ENCODE data around the gene ASPM. TPM values are rescaled to one million over a fixed set of nuclear protein-coding genes. Genes with fewer than 3 reads are reported as not detected.

ASPM gene
- polyA plus RNA-seq, 3 donors = 0.01 to 0.08 (median 0.05) TPM

DNA sequence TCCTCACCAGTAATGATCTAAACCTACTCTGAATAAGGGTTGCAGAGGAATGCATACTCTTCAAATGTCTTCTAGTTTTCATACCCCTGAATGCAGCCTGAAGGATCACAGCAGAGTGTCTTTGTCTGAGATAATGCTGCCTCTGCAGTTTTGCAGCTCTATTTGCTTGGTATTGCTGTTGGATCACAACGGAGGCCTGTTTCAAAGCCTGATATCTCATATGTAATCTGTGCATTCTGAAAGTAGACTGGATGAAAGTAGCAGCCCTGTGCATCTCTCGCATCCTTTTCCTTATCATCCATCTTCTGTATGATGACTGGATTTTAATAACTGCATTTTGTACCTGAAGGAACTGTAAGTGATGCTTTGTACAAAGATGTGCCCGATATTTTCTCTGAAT, 44.5 kb downstream of the ASPM start:
- Histone ChIP-seq H3K9me3 (replicated peaks in 1 of 2; ENCODE audit: control insufficient read depth in 1 of 2, insufficient read depth in 1 of 2, low read length in 2 of 2) (peaks cover 0 to 4% of the 10 kb centered on the region in 2 donors), H4K20me1 (ENCODE audit: insufficient read depth, low read length) (no peaks in the 10 kb centered on the region), H3K4me1 (ENCODE audit: control insufficient read depth in 1 of 2, insufficient read depth in 2 of 2, low read length in 2 of 2) (no peaks in the 10 kb centered on the region), H2AFZ (ENCODE audit: insufficient read depth, low read depth, low read length, poor library complexity, severe bottlenecking) (no peak overlapping the region), H3K4me3 (replicated peaks in 1 of 3; ENCODE audit: low read depth in 2 of 3, low read length in 3 of 3) (no peak overlapping the region), H3K27ac (ENCODE audit: low read depth in 1 of 2, low read length in 2 of 2) (no peak overlapping the region), H3K4me2 (replicated peaks; ENCODE audit: extremely low read depth, low read length, poor library complexity, severe bottlenecking) (no peak overlapping the region), H3K79me2 (ENCODE audit: insufficient read depth, low read length) (no peaks in the 10 kb centered on the region), H3K36me3 (replicated peaks in 1 of 2; ENCODE audit: control insufficient read depth in 1 of 2, insufficient read depth in 2 of 2, low read length in 2 of 2) (peaks cover 16 to 37% of the 10 kb centered on the region in 2 donors), H3K27me3 (ENCODE audit: control insufficient read depth in 2 of 2, insufficient read depth in 2 of 2, low read length in 2 of 2) (no peaks in the 10 kb centered on the region), H3K9ac (ENCODE audit: insufficient read depth, low read length, poor library complexity, severe bottlenecking) (no peak overlapping the region)
- no peaks in the 10 kb centered on the region for H3K4me1 Mint-ChIP-seq
- H3K27me3 Mint-ChIP-seq (ENCODE audit: low read depth in 3 of 3) = no peaks in the 10 kb centered on the region
- TF ChIP-seq, protein P1, sequence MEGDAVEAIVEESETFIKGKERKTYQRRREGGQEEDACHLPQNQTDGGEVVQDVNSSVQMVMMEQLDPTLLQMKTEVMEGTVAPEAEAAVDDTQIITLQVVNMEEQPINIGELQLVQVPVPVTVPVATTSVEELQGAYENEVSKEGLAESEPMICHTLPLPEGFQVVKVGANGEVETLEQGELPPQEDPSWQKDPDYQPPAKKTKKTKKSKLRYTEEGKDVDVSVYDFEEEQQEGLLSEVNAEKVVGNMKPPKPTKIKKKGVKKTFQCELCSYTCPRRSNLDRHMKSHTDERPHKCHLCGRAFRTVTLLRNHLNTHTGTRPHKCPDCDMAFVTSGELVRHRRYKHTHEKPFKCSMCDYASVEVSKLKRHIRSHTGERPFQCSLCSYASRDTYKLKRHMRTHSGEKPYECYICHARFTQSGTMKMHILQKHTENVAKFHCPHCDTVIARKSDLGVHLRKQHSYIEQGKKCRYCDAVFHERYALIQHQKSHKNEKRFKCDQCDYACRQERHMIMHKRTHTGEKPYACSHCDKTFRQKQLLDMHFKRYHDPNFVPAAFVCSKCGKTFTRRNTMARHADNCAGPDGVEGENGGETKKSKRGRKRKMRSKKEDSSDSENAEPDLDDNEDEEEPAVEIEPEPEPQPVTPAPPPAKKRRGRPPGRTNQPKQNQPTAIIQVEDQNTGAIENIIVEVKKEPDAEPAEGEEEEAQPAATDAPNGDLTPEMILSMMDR (IDR thresholded peaks at IDR 0.05) = no peak
- H3K9me3 Mint-ChIP-seq = peaks cover 0 to 5% (median 2%) of the 10 kb centered on the region in 7 donors
- WGBS (ENCODE audit: insufficient coverage) = no CpG with 5 or more reads among the region's 3 CpGs
- H3K36me3 Mint-ChIP-seq = peaks cover 39 to 41% of the 10 kb centered on the region in 2 donors
- H3K4me3 Mint-ChIP-seq = no peak overlapping the region
- DNase-seq = no peak
- intact Hi-C loops (cut with micrococcal nuclease) = no loop called here
- H3K27ac Mint-ChIP-seq = no peak overlapping the region

DNA sequence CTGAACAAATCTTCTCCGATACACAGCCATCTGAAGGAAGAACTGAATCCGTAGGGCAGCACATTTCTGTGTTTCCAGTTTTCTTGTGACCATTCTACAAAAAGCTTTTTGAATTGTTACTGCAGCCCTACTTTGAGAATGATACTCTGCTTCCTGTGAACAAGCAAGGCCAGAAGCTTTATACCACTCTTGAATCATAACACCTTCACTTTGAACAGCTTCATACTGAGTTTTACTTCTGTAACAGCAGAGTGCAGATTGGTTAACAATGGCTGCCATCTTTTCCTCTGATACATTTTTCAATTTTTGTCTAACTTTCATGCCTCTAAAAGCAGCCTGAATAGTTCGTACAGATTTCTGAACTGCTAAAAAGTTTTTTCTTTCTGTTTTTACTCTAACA, 45.8 kb downstream of the ASPM start:
- Histone ChIP-seq H3K79me2 (ENCODE audit: insufficient read depth, low read length) (no peaks in the 10 kb centered on the region), H2AFZ (ENCODE audit: insufficient read depth, low read depth, low read length, poor library complexity, severe bottlenecking) (no peak overlapping the region), H3K9ac (ENCODE audit: insufficient read depth, low read length, poor library complexity, severe bottlenecking) (no peak overlapping the region), H4K20me1 (ENCODE audit: insufficient read depth, low read length) (no peaks in the 10 kb centered on the region), H3K36me3 (replicated peaks in 1 of 2; ENCODE audit: control insufficient read depth in 1 of 2, insufficient read depth in 2 of 2, low read length in 2 of 2) (peaks cover 14 to 32% of the 10 kb centered on the region in 2 donors), H3K27ac (ENCODE audit: low read depth in 1 of 2, low read length in 2 of 2) (no peak overlapping the region), H3K4me1 (ENCODE audit: control insufficient read depth in 1 of 2, insufficient read depth in 2 of 2, low read length in 2 of 2) (no peaks in the 10 kb centered on the region), H3K27me3 (ENCODE audit: control insufficient read depth in 2 of 2, insufficient read depth in 2 of 2, low read length in 2 of 2) (no peaks in the 10 kb centered on the region), H3K9me3 (replicated peaks in 1 of 2; ENCODE audit: control insufficient read depth in 1 of 2, insufficient read depth in 1 of 2, low read length in 2 of 2) (peaks cover 0 to under 1% of the 10 kb centered on the region in 2 donors), H3K4me2 (replicated peaks; ENCODE audit: extremely low read depth, low read length, poor library complexity, severe bottlenecking) (no peak overlapping the region), H3K4me3 (replicated peaks in 1 of 3; ENCODE audit: low read depth in 2 of 3, low read length in 3 of 3) (no peak overlapping the region)
- Mint-ChIP-seq H3K9me3 (peaks cover 0 to 5% (median 0%) of the 10 kb centered on the region in 7 donors), H3K27ac (no peak overlapping the region), H3K4me3 (no peak overlapping the region), H3K36me3 (peaks cover 33 to 39% of the 10 kb centered on the region in 2 donors), H3K4me1 (no peaks in the 10 kb centered on the region), H3K27me3 (ENCODE audit: low read depth in 3 of 3) (no peaks in the 10 kb centered on the region)
- intact Hi-C loops (cut with micrococcal nuclease) = no loop called here
- TF ChIP-seq, protein P1 (IDR thresholded peaks at IDR 0.05) = no peak
- 100% methylated on average over 2 of the region's 3 CpGs for WGBS (ENCODE audit: insufficient coverage)
- no peak for DNase-seq
